Mesenchymal stem cell (in vitro differentiated cells and primary cell): ENCODE data around the gene CDK12.
"Not testable (repeated sequence)": the region's sequence is repeated elsewhere in the genome, so short reads cannot be mapped to it uniquely, and the experiment has no call there.

Experiments
- DNase-seq: peaks from one replicate; pipeline ENCODE4 v3.0.0-alpha.2; 2013
- H2AFZ ChIP-seq: one replicate; pipeline ENCODE4 v1.6.1; 2013; ENCODE audit warnings: low read depth, mild to moderate bottlenecking, control low read depth, inconsistent platforms, low read length, moderate library complexity
- H2AK5ac ChIP-seq: 2 replicates; pipeline ENCODE4 v1.6.1; 2013; ENCODE audit warnings: low read length, moderate library complexity, mild to moderate bottlenecking, inconsistent platforms; ENCODE audit not compliant: severe bottlenecking
- H2BK120ac ChIP-seq: one replicate; pipeline ENCODE4 v1.6.1; 2013; ENCODE audit warnings: low read depth, mild to moderate bottlenecking, inconsistent platforms, low read length, moderate library complexity
- H2BK12ac ChIP-seq, 2 experiments: one replicate each; pipeline ENCODE4 v1.6.1; 2013; ENCODE audit warnings: inconsistent platforms in 2 of 2, low read length in 2 of 2, mild to moderate bottlenecking in 2 of 2, moderate library complexity in 2 of 2, control low read depth in 1 of 2
- H2BK15ac ChIP-seq: one replicate; pipeline ENCODE4 v1.6.1; 2013; ENCODE audit warnings: mild to moderate bottlenecking, low read depth, inconsistent platforms; ENCODE audit not compliant: poor library complexity, severe bottlenecking
- H2BK5ac ChIP-seq: 2 replicates; pipeline ENCODE4 v1.6.1; 2013; ENCODE audit warnings: low read depth, mild to moderate bottlenecking, low read length, control low read depth, inconsistent platforms; ENCODE audit not compliant: poor library complexity, severe bottlenecking
- H3K14ac ChIP-seq, 2 experiments: one replicate each; pipeline ENCODE4 v1.6.1; 2013; ENCODE audit warnings: inconsistent platforms in 2 of 2, low read length in 2 of 2, control low read depth in 1 of 2, mild to moderate bottlenecking in 1 of 2, moderate library complexity in 1 of 2
- H3K18ac ChIP-seq, 2 experiments: one replicate each; pipeline ENCODE4 v1.6.1; 2013; ENCODE audit warnings: inconsistent platforms in 2 of 2, low read length in 2 of 2, control low read depth in 1 of 2, low read depth in 1 of 2, mild to moderate bottlenecking in 1 of 2
- H3K23ac ChIP-seq, 2 experiments: one replicate each; pipeline ENCODE4 v1.6.1; 2013; ENCODE audit warnings: inconsistent platforms in 2 of 2, low read length in 2 of 2, mild to moderate bottlenecking in 2 of 2, moderate library complexity in 2 of 2, control low read depth in 1 of 2
- H3K27ac ChIP-seq: 2 replicates; pipeline ENCODE4 v1.5.1; 2013; ENCODE audit warnings: mild to moderate bottlenecking, moderate library complexity, low read length, control low read depth, inconsistent platforms; ENCODE audit not compliant: poor library complexity, severe bottlenecking
- H3K27me3 ChIP-seq, 2 experiments: 2 replicates each; pipeline versions ENCODE4 v1.6.1 to v1.7.0; 2013; ENCODE audit warnings: low read length in 2 of 2, mild to moderate bottlenecking in 2 of 2, moderate library complexity in 2 of 2, control low read depth in 1 of 2, inconsistent platforms in 1 of 2; ENCODE audit not compliant: control insufficient read depth in 1 of 2, insufficient read depth in 1 of 2
- H3K36me3 ChIP-seq, 2 experiments: 2 replicates each; pipeline versions ENCODE4 v1.6.1 to v1.7.0; 2013; ENCODE audit warnings: low read length in 2 of 2, control low read depth in 1 of 2, inconsistent platforms in 1 of 2, low read depth in 1 of 2, mild to moderate bottlenecking in 1 of 2; ENCODE audit not compliant: insufficient read depth in 2 of 2, control insufficient read depth in 1 of 2
- H3K4ac ChIP-seq, 2 experiments: one replicate each; pipeline ENCODE4 v1.6.1; 2013; ENCODE audit warnings: inconsistent platforms in 2 of 2, low read length in 2 of 2, mild to moderate bottlenecking in 2 of 2, moderate library complexity in 2 of 2, control low read depth in 1 of 2, low read depth in 1 of 2
- H3K4me1 ChIP-seq: 2 replicates; pipeline ENCODE4 v1.6.1; 2013; ENCODE audit warnings: low read depth, low read length, control low read depth; ENCODE audit not compliant: control insufficient read depth, insufficient read depth
- H3K4me2 ChIP-seq: 2 replicates; pipeline ENCODE4 v1.6.1; 2013; ENCODE audit warnings: low read length, mild to moderate bottlenecking, inconsistent platforms; ENCODE audit not compliant: poor library complexity, severe bottlenecking
- H3K4me3 ChIP-seq, 2 experiments: 2 replicates each; pipeline versions ENCODE4 v1.5.1 to v1.7.0; 2013; ENCODE audit warnings: low read length in 2 of 2, mild to moderate bottlenecking in 2 of 2, control low read depth in 1 of 2, low read depth in 1 of 2; ENCODE audit not compliant: insufficient read depth in 1 of 2
- H3K79me1 ChIP-seq: replicated peaks from 2 replicates; pipeline ENCODE4 v1.6.1; 2013; ENCODE audit warnings: mild to moderate bottlenecking, control low read depth, low read length, inconsistent platforms; ENCODE audit not compliant: poor library complexity, severe bottlenecking
- H3K9ac ChIP-seq: 2 replicates; pipeline ENCODE4 v1.7.0; 2013; ENCODE audit warnings: mild to moderate bottlenecking, low read length, moderate library complexity
- H3K9me3 ChIP-seq: 2 replicates; pipeline ENCODE4 v1.7.0; 2013; ENCODE audit warnings: mild to moderate bottlenecking, low read length; ENCODE audit not compliant: control insufficient read depth
- H4K8ac ChIP-seq: one replicate; pipeline ENCODE4 v1.6.1; 2013; ENCODE audit warnings: inconsistent platforms, mild to moderate bottlenecking, low read length, moderate library complexity
- H4K91ac ChIP-seq: one replicate; pipeline ENCODE4 v1.6.1; 2013; ENCODE audit warnings: mild to moderate bottlenecking, low read length, inconsistent platforms
- WGBS: methylation state at CpG from one replicate; pipeline ENCODE4 v1.1.7; 2013; ENCODE audit warnings: mixed read lengths; 5-methylcytosine and 5-hydroxymethylcytosine counted together

The CDK12 gene

DNA sequence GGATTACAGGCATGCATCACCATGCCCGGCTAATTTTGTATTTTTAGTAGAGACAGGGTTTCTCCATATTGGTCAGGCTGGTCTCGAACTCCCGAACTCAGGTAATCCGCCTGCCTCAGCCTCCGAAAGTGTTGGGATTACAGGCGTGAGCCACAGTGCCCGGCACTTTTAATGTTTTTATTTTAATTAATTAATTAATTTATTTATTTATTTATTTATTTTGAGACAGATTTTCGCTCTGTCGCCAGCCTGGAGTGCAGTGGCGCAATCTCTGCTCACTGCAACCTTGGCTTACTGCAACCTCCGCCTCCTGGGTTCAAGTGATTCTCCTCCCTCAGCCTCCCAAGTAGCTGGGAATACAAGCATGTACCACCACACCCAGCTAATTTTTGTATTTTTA is 7.3 kb downstream of the CDK12 start:
- not testable (repeated sequence) for H3K9ac ChIP-seq, H3K4ac ChIP-seq, H3K18ac ChIP-seq, H4K91ac ChIP-seq, H2BK12ac ChIP-seq, H2AFZ ChIP-seq, H4K8ac ChIP-seq, H3K4me3 ChIP-seq, H2AK5ac ChIP-seq, H3K9me3 ChIP-seq, H2BK15ac ChIP-seq, H3K4me2 ChIP-seq, H3K27ac ChIP-seq, H3K4me1 ChIP-seq, H3K23ac ChIP-seq, H3K27me3 ChIP-seq, H2BK120ac ChIP-seq, H3K14ac ChIP-seq, DNase-seq, H2BK5ac ChIP-seq
- Histone ChIP-seq H3K79me1 (peaks cover 11% of the 10 kb centered on the region), H3K36me3 (peaks cover 21 to 51% of the 10 kb centered on the region in 2 experiments)
- WGBS = 94% methylated on average over 5 of the region's 11 CpGs

DNA sequence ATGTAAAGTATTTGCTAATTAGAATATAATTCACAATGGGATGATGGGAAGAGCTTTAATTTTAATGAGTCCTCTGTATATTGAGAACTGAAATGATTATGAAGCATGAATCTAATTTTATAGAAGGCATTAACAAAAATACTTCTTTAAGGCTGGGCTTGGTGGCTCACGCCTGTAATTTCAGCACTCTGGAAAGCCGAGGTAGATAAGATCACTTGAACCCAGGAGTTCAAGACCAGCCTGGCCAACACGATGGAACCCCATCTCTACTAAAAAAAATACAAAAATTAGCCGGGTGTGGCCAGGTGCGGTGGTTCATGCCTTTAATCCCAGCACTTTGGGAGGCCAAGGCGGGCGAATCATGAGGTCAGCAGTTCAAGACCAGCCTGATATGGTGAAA is 12.0 kb downstream of the CDK12 start:
- Histone ChIP-seq H2BK120ac (no peak overlapping the region), H2AK5ac (no peak overlapping the region), H3K14ac (no peak overlapping the region), H4K91ac (no peak overlapping the region), H3K9ac (no peak overlapping the region), H2BK15ac (no peak overlapping the region), H3K4me2 (no peak overlapping the region), H3K18ac (no peak overlapping the region), H2BK5ac (no peak overlapping the region), H3K27ac (no peak overlapping the region), H3K27me3 (no peaks in the 10 kb centered on the region), H4K8ac (no peak overlapping the region), H3K4me3 (no peak overlapping the region), H3K36me3 (peaks cover 42 to 70% of the 10 kb centered on the region in 2 experiments), H3K4ac (no peak overlapping the region), H2AFZ (no peak overlapping the region), H3K9me3 (no peaks in the 10 kb centered on the region), H3K23ac (no peak overlapping the region), H3K4me1 (no peaks in the 10 kb centered on the region), H2BK12ac (no peak overlapping the region), H3K79me1 (peaks cover 17% of the 10 kb centered on the region)
- WGBS = 89% methylated on average over 7 of the region's 7 CpGs
- DNase-seq = no peak

DNA sequence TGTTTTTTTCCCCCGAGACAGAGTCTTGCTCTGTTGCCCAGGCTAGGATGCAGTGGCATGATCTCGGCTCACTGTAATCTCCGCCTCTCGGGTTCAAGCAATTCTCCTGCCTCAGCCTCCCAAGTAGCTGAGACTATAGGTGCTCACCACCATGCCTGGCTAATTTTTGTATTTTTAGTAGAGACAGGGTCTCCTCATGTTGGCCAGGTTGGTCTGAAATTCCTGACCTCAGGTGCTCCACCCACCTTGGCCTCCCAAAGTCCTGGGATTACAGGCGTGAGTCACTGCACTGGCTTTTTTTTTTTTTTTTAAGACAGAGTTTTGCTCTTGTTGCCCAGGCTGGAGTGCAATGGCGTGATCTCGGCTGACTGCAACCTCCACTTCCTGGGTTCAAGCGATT is 18.3 kb downstream of the CDK12 start:
- DNase-seq, H2AK5ac ChIP-seq, H3K4me1 ChIP-seq, H2AFZ ChIP-seq, H2BK15ac ChIP-seq, H3K23ac ChIP-seq, H3K9ac ChIP-seq, H3K27me3 ChIP-seq, H3K4ac ChIP-seq, H3K14ac ChIP-seq, H4K8ac ChIP-seq, H2BK12ac ChIP-seq, H2BK5ac ChIP-seq, H2BK120ac ChIP-seq, H4K91ac ChIP-seq, H3K27ac ChIP-seq, H3K4me3 ChIP-seq, H3K9me3 ChIP-seq, H3K4me2 ChIP-seq, H3K18ac ChIP-seq: not testable (repeated sequence)
- 97% methylated on average over 8 of the region's 8 CpGs for WGBS
- Histone ChIP-seq H3K36me3 (peaks cover 37 to 57% of the 10 kb centered on the region in 2 experiments), H3K79me1 (peaks cover 19% of the 10 kb centered on the region)

DNA sequence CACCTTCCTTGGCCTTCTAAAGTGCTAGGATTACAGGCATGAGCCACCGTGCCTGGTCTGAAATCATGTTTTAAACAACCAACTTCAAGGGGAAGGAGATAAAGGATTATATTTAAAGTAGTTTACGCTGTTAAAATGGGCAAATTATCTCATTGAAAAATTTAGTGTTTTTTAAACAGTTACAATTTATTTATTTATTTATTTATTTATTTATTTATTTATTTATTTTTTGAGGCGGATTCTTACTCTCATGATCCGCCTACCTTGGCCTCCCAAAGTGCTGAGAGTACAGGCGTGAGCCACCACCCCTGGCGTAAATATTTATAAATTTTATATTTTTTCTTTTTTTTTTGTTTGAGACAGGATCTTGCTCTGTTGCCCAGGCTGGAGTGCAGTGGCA is 22.2 kb downstream of the CDK12 start:
- Histone ChIP-seq H2BK120ac (no peak overlapping the region), H2BK5ac (no peak overlapping the region), H3K27me3 (no peaks in the 10 kb centered on the region), H3K9me3 (no peaks in the 10 kb centered on the region), H3K18ac (no peak overlapping the region), H3K4me1 (peaks cover 7% of the 10 kb centered on the region), H3K4ac (no peak overlapping the region), H3K4me2 (no peak overlapping the region), H3K36me3 (peaks cover 28 to 38% of the 10 kb centered on the region in 2 experiments), H4K91ac (no peak overlapping the region), H4K8ac (no peak overlapping the region), H3K9ac (no peak overlapping the region), H2BK15ac (no peak overlapping the region), H3K23ac (no peak overlapping the region), H3K14ac (no peak overlapping the region), H2BK12ac (no peak overlapping the region), H3K79me1 (peaks cover 20% of the 10 kb centered on the region), H3K27ac (no peak overlapping the region), H2AFZ (no peak overlapping the region), H2AK5ac (no peak overlapping the region), H3K4me3 (no peak overlapping the region)
- DNase-seq = no peak
- 100% methylated on average over 1 of the region's 6 CpGs for WGBS
